Neutrophil (primary cell): ENCODE measurements around the gene DMD.

ENCODE experiments used
- H3K27ac ChIP-seq: fragments of 200-600 bp; sonication (generic); 2 replicates; pipeline ENCODE4 v1.5.1; 2016; ENCODE audit warnings: mild to moderate bottlenecking, moderate library complexity
- H3K27me3 ChIP-seq: fragments of 200-600 bp; sonication (generic); 2 replicates; pipeline ENCODE4 v1.6.0; 2016; ENCODE audit warnings: mild to moderate bottlenecking
- H3K36me3 ChIP-seq: fragments of 200-600 bp; sonication (generic); 2 replicates; pipeline ENCODE4 v1.5.1; 2017
- H3K4me1 ChIP-seq, 2 experiments: fragments of 200-600 bp in 1 of 2; sonication (generic) in 1 of 2; 1 replicate in 1 of 2; 2 replicates in 1 of 2; pipeline versions ENCODE4 v1.5.1 to v1.6.1; 2013 to 2016; ENCODE audit warnings: low read depth in 1 of 2, low read length in 1 of 2, mild to moderate bottlenecking in 1 of 2, moderate library complexity in 1 of 2; ENCODE audit not compliant: control insufficient read depth in 1 of 2, insufficient read depth in 1 of 2
- H3K4me3 ChIP-seq, 2 experiments: fragments of 200-600 bp in 1 of 2; sonication (generic) in 1 of 2; 1 replicate in 1 of 2; 2 replicates in 1 of 2; pipeline ENCODE4 v1.5.1; 2013 to 2016; ENCODE audit warnings: low read depth in 1 of 2, low read length in 1 of 2, mild to moderate bottlenecking in 1 of 2, moderate library complexity in 1 of 2
- H3K9me3 ChIP-seq: fragments of 200-600 bp; sonication (generic); 2 replicates; pipeline ENCODE4 v1.5.1; 2016
- CTCF ChIP-seq: fragments of 200-600 bp; sonication (generic); IDR thresholded peaks from 2 replicates; pipeline ENCODE4 v1.5.1; 2016; ENCODE audit warnings: antibody characterized with exemption

DMD gene

GRCh38 chrX:31302573-31303075, 1908.7 kb downstream of the DMD start:
- Histone ChIP-seq H3K27ac (no peak overlapping the region), H3K27me3 (no peaks in the 10 kb centered on the region), H3K4me3 (no peak overlapping the region), H3K9me3 (no peaks in the 10 kb centered on the region), H3K36me3 (no peaks in the 10 kb centered on the region), H3K4me1 (no peaks in the 10 kb centered on the region)
- TF ChIP-seq CTCF, result no peak

GRCh38 chrX:31301941-31302340, 1909.4 kb downstream of the DMD start:
- no peaks in the 10 kb centered on the region for H3K4me1 ChIP-seq
- H3K4me3 ChIP-seq, result no peak overlapping the region
- no peak overlapping the region for H3K27ac ChIP-seq
- no peaks in the 10 kb centered on the region for H3K36me3 ChIP-seq
- H3K27me3 ChIP-seq, result no peaks in the 10 kb centered on the region
- no peak for TF ChIP-seq CTCF
- no peaks in the 10 kb centered on the region for H3K9me3 ChIP-seq

GRCh38 chrX:31301203-31301602, 1910.1 kb downstream of the DMD start:
- Histone ChIP-seq H3K27ac (no peak overlapping the region), H3K4me3 (no peak overlapping the region), H3K27me3 (no peaks in the 10 kb centered on the region), H3K4me1 (no peaks in the 10 kb centered on the region), H3K36me3 (no peaks in the 10 kb centered on the region), H3K9me3 (no peaks in the 10 kb centered on the region)
- TF ChIP-seq CTCF, result no peak

GRCh38 chrX:31298916-31299315, 1912.4 kb downstream of the DMD start:
- no peaks in the 10 kb centered on the region for H3K4me1 ChIP-seq
- no peak overlapping the region for H3K27ac ChIP-seq
- no peak for TF ChIP-seq CTCF

GRCh38 chrX:31297881-31298280, 1913.5 kb downstream of the DMD start:
- Histone ChIP-seq H3K27ac (no peak overlapping the region), H3K4me3 (no peak overlapping the region), H3K9me3 (no peaks in the 10 kb centered on the region), H3K36me3 (no peaks in the 10 kb centered on the region), H3K4me1 (no peaks in the 10 kb centered on the region), H3K27me3 (no peaks in the 10 kb centered on the region)
- no peak for TF ChIP-seq CTCF

More at GRCh38 chrX:31298916-31299315, 1912.4 kb downstream of the DMD start:
- Histone ChIP-seq H3K4me3 (no peak overlapping the region), H3K27me3 (no peaks in the 10 kb centered on the region), H3K36me3 (no peaks in the 10 kb centered on the region), H3K9me3 (no peaks in the 10 kb centered on the region)

GRCh38 chrX:31294475-31294874, 1916.9 kb downstream of the DMD start:
- Histone ChIP-seq H3K9me3 (no peaks in the 10 kb centered on the region), H3K4me1 (no peaks in the 10 kb centered on the region), H3K4me3 (no peak overlapping the region), H3K27ac (no peak overlapping the region), H3K36me3 (no peaks in the 10 kb centered on the region), H3K27me3 (no peaks in the 10 kb centered on the region)
- TF ChIP-seq CTCF, result no peak
